Type B pancreatic cell (in vitro differentiated cells): ENCODE results near the gene PTTG1IP. TPM values are rescaled to one million over a fixed set of nuclear protein-coding genes. Genes with fewer than 3 reads are reported as not detected.

Experiments used
- DNase-seq: peaks from one replicate; pipeline ENCODE4 v3.0.0; 2021; ENCODE audit warnings: mixed read lengths; ENCODE audit not compliant: unreplicated experiment; ENCODE audit errors: extremely low spot score
- H3K27ac Mint-ChIP-seq: 2 replicates; pipeline ENCODE4 v1.8.0; 2021; ENCODE audit warnings: mild to moderate bottlenecking, mixed read lengths
- H3K27me3 Mint-ChIP-seq: 2 replicates; pipeline ENCODE4 v1.8.0; 2021; ENCODE audit warnings: mixed read lengths
- H3K36me3 Mint-ChIP-seq: 2 replicates; pipeline ENCODE4 v1.8.0; 2021; ENCODE audit warnings: mixed read lengths
- H3K4me1 Mint-ChIP-seq: one replicate; pipeline ENCODE4 v1.8.0; 2021; ENCODE audit warnings: mixed read lengths; ENCODE audit not compliant: unreplicated experiment
- H3K4me3 Mint-ChIP-seq: 2 replicates; pipeline ENCODE4 v1.8.0; 2021; ENCODE audit warnings: mild to moderate bottlenecking, mixed read lengths
- H3K9me3 Mint-ChIP-seq: 2 replicates; pipeline ENCODE4 v1.8.0; 2021; ENCODE audit warnings: mixed read lengths
- CTCF ChIP-seq: fragments of 200-600 bp; sonication (generic); conservative IDR thresholded peaks from 2 replicates; pipeline ENCODE4 v1.5.0; 2021; ENCODE audit warnings: antibody characterized with exemption, mild to moderate bottlenecking
- total RNA-seq: library from RNA; stranded (reverse); gene quantifications from 2 replicates; pipeline ENCODE4 v1.2.1, GENCODE V29; 2021; ENCODE audit warnings: low replicate concordance

The PTTG1IP gene
- total RNA-seq, 1 donor from 2014 or later: 168 TPM

GRCh38 chr21:44855572-44855971 lies 17.9 kb downstream of the PTTG1IP start:
- no peak overlapping the region for H3K27ac Mint-ChIP-seq
- H3K36me3 Mint-ChIP-seq: peaks cover 20% of the 10 kb centered on the region
- no peaks in the 10 kb centered on the region for H3K27me3 Mint-ChIP-seq
- H3K4me1 Mint-ChIP-seq: no peaks in the 10 kb centered on the region
- TF ChIP-seq CTCF: no peak
- H3K9me3 Mint-ChIP-seq: no peaks in the 10 kb centered on the region
- no peak for DNase-seq
- no peak overlapping the region for H3K4me3 Mint-ChIP-seq

- no peak overlapping the region for H3K4me3 Mint-ChIP-seq
- H3K9me3 Mint-ChIP-seq: no peaks in the 10 kb centered on the region
- H3K36me3 Mint-ChIP-seq: peaks cover 22% of the 10 kb centered on the region
- TF ChIP-seq CTCF: no peak
- no peak for DNase-seq
- H3K27me3 Mint-ChIP-seq: no peaks in the 10 kb centered on the region
- no peak overlapping the region for H3K27ac Mint-ChIP-seq
- H3K4me1 Mint-ChIP-seq: no peaks in the 10 kb centered on the region
These were observed 18.6 kb downstream of the PTTG1IP start for GRCh38 chr21:44854664-44855446.

- DNase-seq: no peak
- H3K9me3 Mint-ChIP-seq: no peaks in the 10 kb centered on the region
- no peak overlapping the region for H3K4me3 Mint-ChIP-seq
- H3K4me1 Mint-ChIP-seq: no peaks in the 10 kb centered on the region
- no peaks in the 10 kb centered on the region for H3K27me3 Mint-ChIP-seq
- no peak for TF ChIP-seq CTCF
- H3K27ac Mint-ChIP-seq: no peak overlapping the region
- H3K36me3 Mint-ChIP-seq: peaks cover 23% of the 10 kb centered on the region
These were observed 19.2 kb downstream of the PTTG1IP start for GRCh38 chr21:44854391-44854663.

GRCh38 chr21:44853601-44854390 lies 19.7 kb downstream of the PTTG1IP start:
- no peak overlapping the region for H3K27ac Mint-ChIP-seq
- no peaks in the 10 kb centered on the region for H3K9me3 Mint-ChIP-seq
- no peaks in the 10 kb centered on the region for H3K4me1 Mint-ChIP-seq
- no peak for TF ChIP-seq CTCF
- no peak for DNase-seq
- peaks cover 19% of the 10 kb centered on the region for H3K36me3 Mint-ChIP-seq
- no peaks in the 10 kb centered on the region for H3K27me3 Mint-ChIP-seq
- H3K4me3 Mint-ChIP-seq: no peak overlapping the region

- Mint-ChIP-seq H3K4me3 (no peak overlapping the region), H3K27me3 (no peaks in the 10 kb centered on the region), H3K4me1 (peaks cover 4% of the 10 kb centered on the region), H3K27ac (no peak overlapping the region), H3K36me3 (peaks cover 15% of the 10 kb centered on the region), H3K9me3 (no peaks in the 10 kb centered on the region)
- no peak for DNase-seq
- TF ChIP-seq CTCF: no peak
These were observed 22.4 kb downstream of the PTTG1IP start for GRCh38 chr21:44850905-44851657.
